ENCODE measurements around the gene UBTF. TPM values are rescaled to one million over a fixed set of nuclear protein-coding genes. Genes with fewer than 3 reads are reported as not detected.
A peak's percentile ranks its signal among the peaks of the same experiment; 100 is the strongest.

UBTF gene
- total and polyA plus RNA-seq, 2 of the 8 experiments (the other 6 are each of a cell fraction or from before 2014, with no cell fraction given), result 14.7 to 106 TPM

GRCh38 chr17:44205962-44206824 is 13.3 kb downstream of the UBTF start:
- Histone ChIP-seq H3K4ac (replicated peaks; ENCODE audit: insufficient read length, low read depth, low read length) (no peak overlapping the region), H3K79me1 (ENCODE audit: low read depth, low read length) (no peaks in the 10 kb centered on the region), H3K27me3 (replicated peaks in 1 of 4; ENCODE audit: control insufficient read depth in 3 of 4, extremely low read depth in 1 of 4, insufficient read depth in 3 of 4, low read length in 3 of 4) (no peaks in the 10 kb centered on the region), H3K27ac (ENCODE audit: low read depth, low read length) (no peak overlapping the region), H4K5ac (ENCODE audit: insufficient read length, low read depth, low read length) (no peak overlapping the region), H3K4me2 (ENCODE audit: insufficient read depth in 1 of 2, low read depth in 2 of 2, low read length in 2 of 2) (no peak overlapping the region), H3K4me1 (replicated peaks in 1 of 4; ENCODE audit: control insufficient read depth in 3 of 4, insufficient read depth in 4 of 4, low read length in 3 of 4) (peaks cover 3 to 17% (median 5%) of the 10 kb centered on the region in 4 experiments; a peak in 6 of 7 replicates), H3K36me3 (ENCODE audit: control insufficient read depth in 2 of 4, insufficient read depth in 4 of 4, low read length in 3 of 4) (peaks cover 20 to 37% (median 26%) of the 10 kb centered on the region in 4 experiments), H3K14ac (ENCODE audit: insufficient read length) (no peak overlapping the region), H3K18ac (ENCODE audit: extremely low read depth, low read length) (no peak overlapping the region), H3K9me3 (ENCODE audit: insufficient read depth in 2 of 2, low read depth in 1 of 2, low read length in 1 of 2) (no peaks in the 10 kb centered on the region), H3K9ac (replicated peaks in 1 of 4; ENCODE audit: extremely low read depth in 1 of 4, low read depth in 3 of 4, low read length in 3 of 4) (no peak overlapping the region), H3K4me3 (ENCODE audit: extremely low read depth in 1 of 4, insufficient read depth in 2 of 4, low read depth in 3 of 4, low read length in 4 of 4) (no peak overlapping the region), H2AFZ (ENCODE audit: low read length) (no peak overlapping the region), H3K23me2 (ENCODE audit: low read depth, low read length) (no peaks in the 10 kb centered on the region), H4K91ac (replicated peaks; ENCODE audit: insufficient read length, low read length) (no peak overlapping the region), H2AK5ac (ENCODE audit: low read depth, low read length) (peak overlapping the region; percentile 90; the same call in 1 of the 2 replicates), H2BK20ac (ENCODE audit: low read length) (no peak overlapping the region), H2BK120ac (replicated peaks; ENCODE audit: low read depth, low read length) (no peak overlapping the region), H4K20me1 (replicated peaks in 1 of 2; ENCODE audit: control insufficient read depth in 1 of 2, insufficient read depth in 2 of 2, low read length in 2 of 2) (peaks cover 0 to 3% of the 10 kb centered on the region in 2 experiments), H4K8ac (ENCODE audit: extremely low read depth, insufficient read depth, low read length) (no peak overlapping the region), H3K79me2 (ENCODE audit: control insufficient read depth in 1 of 2, insufficient read depth in 2 of 2, low read length in 2 of 2) (no peaks in the 10 kb centered on the region), H3K56ac (replicated peaks; ENCODE audit: insufficient read length, low read depth, low read length) (no peak overlapping the region), H2BK5ac (ENCODE audit: low read depth, low read length) (no peak overlapping the region), H3K23ac (ENCODE audit: insufficient read length) (no peak overlapping the region), H2BK12ac (ENCODE audit: low read depth, low read length) (no peak overlapping the region), H2BK15ac (ENCODE audit: low read length) (no peak overlapping the region)
- 83% methylated on average over 12 of the region's 13 CpGs; no CpG with 5 or more reads in 1 of the 2 experiments for WGBS, 2 experiments (ENCODE audit: extremely low coverage in 1 of 2, insufficient coverage in 1 of 2, insufficient read length in 1 of 2, insufficient replicate concordance in 2 of 2, low coverage in 1 of 2, low lambda C conversion rate in 2 of 2, missing lambda C conversion rate in 1 of 2)
- ChIA-PET POLR2A (ENCODE audit: partially characterized antibody) (interaction anchor here (0.8 to 10.4 kb wide), 14 partner anchors 10 to 149 kb away, joined by 3 to 135 read pairs (median 4); partner anchors contain the start of genes GRN and SLC25A39), CTCF (ENCODE audit: partially characterized antibody) (interaction anchor here (0.5 to 12.7 kb wide), 17 partner anchors 8 to 145 kb away, joined by 3 to 158 read pairs (median 4); partner anchors contain the start of genes ASB16, GRN and HDAC5)
- DNase-seq (ENCODE audit: low read depth in 1 of 2, low spot score in 2 of 2), result no peak
- no peak for FAIRE-seq
- TF ChIP-seq NRF1 (IDR thresholded peaks at IDR 0.05; ENCODE audit: low read depth, low read length) (no peak), BCL11A (IDR thresholded peaks at IDR 0.05; ENCODE audit: low read depth in 2 of 2, low read length in 2 of 2) (no peak), CTCF (IDR thresholded peaks at IDR 0.05; ENCODE audit: control extremely low read depth in 1 of 3, insufficient read depth in 1 of 3, low read depth in 1 of 3, low read length in 3 of 3) (peak in 2 of 3 experiments; percentile 34 to 48; a peak in 2 of 4 replicates), POLR2AphosphoS5 (IDR thresholded peaks at IDR 0.05; ENCODE audit: low read depth, low read length) (0 out of 2 replicates have a peak, but pooled peaks have one; percentile 13), POU5F1 (IDR thresholded peaks at IDR 0.05; ENCODE audit: low read depth, low read length) (no peak), JUND (IDR thresholded peaks at IDR 0.05; ENCODE audit: low read length) (no peak)
